HG02571 (cell line): ENCODE measurements around the gene FAM78A.
"Not testable (repeated sequence)": the region's sequence is repeated elsewhere in the genome, so short reads cannot be mapped to it uniquely, and the experiment has no call there.

ENCODE experiments used
- ATAC-seq: cut with Tn5 transposase; IDR thresholded peaks from one replicate; pipeline ENCODE4 v1.9.1; 2021; ENCODE audit warnings: mild to moderate bottlenecking, moderate library complexity; ENCODE audit not compliant: unreplicated experiment

The FAM78A gene

DNA sequence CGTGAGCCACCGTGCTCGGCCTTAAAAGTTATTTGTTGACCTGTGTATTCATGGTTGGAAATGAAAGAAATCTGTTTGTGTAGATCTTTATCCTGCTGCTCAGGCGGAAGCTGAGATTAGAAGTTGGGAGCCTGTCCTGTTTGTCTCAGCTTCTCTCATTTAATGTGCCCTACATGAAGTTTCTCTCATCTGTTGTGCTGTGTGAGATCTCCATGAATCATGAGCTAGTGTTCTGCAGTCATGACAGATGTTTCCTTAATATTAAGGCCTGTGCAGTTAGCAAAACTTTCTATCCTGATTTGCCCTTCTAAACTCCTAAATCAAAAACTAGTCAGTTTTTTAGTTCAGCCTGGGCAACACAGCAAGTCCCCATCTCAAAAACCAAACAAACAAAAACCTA, 59.5 kb downstream of the FAM78A start:
- no peak for ATAC-seq

GRCh38 chr9:131214876-131215275, 61.4 kb downstream of the FAM78A start:
- no peak for ATAC-seq

DNA sequence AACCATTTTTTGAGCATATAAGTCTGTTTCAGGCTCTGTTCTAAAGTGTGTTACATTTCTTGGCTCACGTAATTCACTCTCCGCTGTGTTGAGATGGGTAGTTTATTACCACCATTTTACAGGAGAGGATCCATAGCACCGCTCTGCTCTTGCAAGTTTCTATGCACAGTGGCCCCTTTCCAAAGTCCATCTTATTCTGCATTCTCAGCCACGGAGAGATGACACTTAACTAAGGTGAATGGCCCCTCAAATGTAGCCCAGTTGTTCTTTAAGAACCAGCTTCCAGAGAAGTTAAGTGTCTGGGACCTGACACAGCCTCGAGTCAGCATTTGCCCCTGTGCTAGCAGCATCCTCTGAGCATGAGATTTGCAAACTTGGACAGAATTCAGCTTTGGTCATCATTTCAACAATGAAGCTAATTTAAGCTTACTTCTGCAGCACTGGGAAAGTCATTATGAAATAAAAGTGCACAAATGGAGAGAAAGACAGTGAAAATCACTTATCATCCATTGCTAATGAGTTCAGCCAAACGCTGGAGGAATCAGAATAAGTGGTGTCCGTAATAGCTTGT, 61.9 kb downstream of the FAM78A start:
- no peak for ATAC-seq

DNA sequence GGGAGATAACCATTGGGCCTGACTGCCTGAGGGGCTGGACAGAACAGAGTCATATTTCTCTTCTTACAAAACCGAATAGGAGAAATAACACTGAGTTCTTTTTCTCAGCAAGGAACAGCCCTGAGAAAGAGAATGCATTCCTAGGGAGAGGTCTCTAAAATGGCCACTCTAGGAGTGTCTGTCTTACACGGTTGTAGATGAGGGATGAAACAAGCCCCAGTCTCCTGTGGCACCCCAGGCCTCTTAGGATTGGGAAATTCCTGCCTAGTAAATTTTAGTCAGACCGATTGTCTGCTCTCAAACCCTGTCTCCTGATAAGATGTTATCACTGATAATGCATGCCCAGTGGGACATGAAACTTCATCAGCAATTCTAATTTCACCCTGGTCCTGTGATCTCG, 64.4 kb downstream of the FAM78A start:
- not testable (repeated sequence) for ATAC-seq
